K562 (cell line): ENCODE data around the gene NSMF. TPM values are rescaled to one million over a fixed set of nuclear protein-coding genes. Genes with fewer than 3 reads are reported as not detected.

Source experiments
- ATAC-seq: fragments of 200-7000 bp; cut with Tn5 transposase; 3 replicates; pipeline ENCODE4 v1.9.1; 2020; ENCODE audit warnings: moderate library complexity
- BruUV-seq: library from RNA; stranded (reverse); fragments of 400-500 nt; replicated peaks from 2 replicates; lab custom pipeline; 2021; lab: Mats Ljungman, UMichigan
- CTCF ChIA-PET: fragments of 300-600 bp; formaldehyde crosslinking; extraction: SDS; loops from one replicate; lab custom pipeline; 2021; ENCODE audit warnings: low intra/inter-chr PET ratio; lab: Yijun Ruan, JAX
- POLR2A ChIA-PET: fragments of 300-600, 350-650 bp; sonication (Branson Sonifier 250); formaldehyde crosslinking; extraction: SDS; loops from one replicate; lab custom pipeline; 2021; ENCODE audit warnings: antibody characterized with exemption, inconsistent platforms; lab: Yijun Ruan, JAX
- DNase-seq, 4 experiments: peaks; one replicate each; pipeline versions ENCODE4 v3.0.0 to v3.0.0-alpha.2; 2011 to 2018; ENCODE audit warnings: low spot score in 3 of 4, mixed read lengths in 3 of 4; ENCODE audit errors: extremely low read depth in 1 of 4
- FAIRE-seq: peaks from 2 replicates; lab custom pipeline; 2011; peaks lifted over from hg19 to GRCh38; lab: Jason Lieb, UNC
- H2AFZ ChIP-seq: 2 replicates; pipeline ENCODE4 v1.6.0; 2011; ENCODE audit warnings: low read depth, low read length, control low read depth, inconsistent platforms
- H3K27ac ChIP-seq: fragments of 200-600 bp; 3 replicates; pipeline ENCODE4 v1.8.0; 2011; ENCODE audit warnings: low read depth, mild to moderate bottlenecking, control low read depth, inconsistent platforms, low read length, moderate library complexity, mixed read lengths; ENCODE audit errors: extremely low read depth
- H3K27me3 ChIP-seq, 2 experiments: fragments of 300-600 bp in 1 of 2; 2 replicates in 1 of 2; 3 replicates in 1 of 2; pipeline versions ENCODE4 v1.6.0 to v1.8.0; 2011; ENCODE audit warnings: inconsistent platforms in 2 of 2, low read length in 2 of 2, mild to moderate bottlenecking in 1 of 2, mixed read lengths in 1 of 2, moderate library complexity in 1 of 2; ENCODE audit not compliant: control insufficient read depth in 2 of 2, insufficient read depth in 2 of 2
- H3K36me3 ChIP-seq: fragments of 300-600 bp; 3 replicates; pipeline ENCODE4 v1.8.0; 2011; ENCODE audit warnings: mild to moderate bottlenecking, low read length, inconsistent platforms; ENCODE audit not compliant: control insufficient read depth, insufficient read depth
- H3K4me1 ChIP-seq, 2 experiments: fragments of 200-600 bp in 1 of 2; replicated peaks in 1 of 2; 2 replicates in 1 of 2; 3 replicates in 1 of 2; pipeline versions ENCODE4 v1.5.1 to v1.8.0; 2011; ENCODE audit warnings: inconsistent platforms in 2 of 2, low read length in 2 of 2, mild to moderate bottlenecking in 1 of 2, mixed read lengths in 1 of 2, moderate library complexity in 1 of 2; ENCODE audit not compliant: control insufficient read depth in 2 of 2, insufficient read depth in 2 of 2
- H3K4me2 ChIP-seq: 2 replicates; pipeline ENCODE4 v1.6.1; 2011; ENCODE audit warnings: low read length, control low read depth, inconsistent platforms, mixed read lengths; ENCODE audit not compliant: insufficient read depth
- H3K4me3 ChIP-seq: fragments of 200-600 bp; sonication (generic), shearing (Covaris generic); 2 replicates; pipeline ENCODE4 v1.5.1; 2016; ENCODE audit warnings: control low read depth, inconsistent platforms
- H3K79me2 ChIP-seq: fragments of 200-600 bp; 3 replicates; pipeline ENCODE4 v1.8.0; 2011; ENCODE audit warnings: low read length, inconsistent platforms; ENCODE audit not compliant: control insufficient read depth, insufficient read depth
- H3K9ac ChIP-seq, 2 experiments: 2 replicates each; pipeline versions ENCODE4 v1.6.0 to v1.6.1; 2011; ENCODE audit warnings: low read depth in 2 of 2, low read length in 2 of 2, control low read depth in 1 of 2, inconsistent platforms in 1 of 2, mild to moderate bottlenecking in 1 of 2, mixed read lengths in 1 of 2; ENCODE audit not compliant: insufficient read depth in 1 of 2
- H3K9me1 ChIP-seq: one replicate; pipeline ENCODE4 v1.6.0; 2011; ENCODE audit warnings: inconsistent platforms, mild to moderate bottlenecking, low read length, moderate library complexity; ENCODE audit not compliant: control insufficient read depth, insufficient read depth
- H3K9me3 ChIP-seq: replicated peaks from 2 replicates; pipeline ENCODE4 v1.5.1; 2011; ENCODE audit warnings: low read depth, low read length, inconsistent platforms; ENCODE audit not compliant: control insufficient read depth, insufficient read depth
- H4K20me1 ChIP-seq: replicated peaks from 2 replicates; pipeline ENCODE4 v1.6.1; 2011; ENCODE audit warnings: low read length, inconsistent platforms, mixed read lengths; ENCODE audit not compliant: control insufficient read depth, insufficient read depth
- FOXJ3 ChIP-seq: sonication (generic); formaldehyde crosslinking; IDR thresholded peaks from 2 replicates; pipeline ENCODE4 v1.4.0; 2020; ENCODE audit warnings: mild to moderate bottlenecking, missing genetic modification reagents
- MBD1 ChIP-seq: fragments of 250-450 bp; sonication (Bioruptor Pico); IDR thresholded peaks from 2 replicates; pipeline ENCODE4 v1.8.0; 2022; ENCODE audit warnings: inconsistent platforms
- SMAD4 ChIP-seq: fragments of 250-450 bp; sonication (Bioruptor Pico); conservative IDR thresholded peaks from 2 replicates; pipeline ENCODE4 v1.8.0; 2021; ENCODE audit warnings: inconsistent platforms, mild to moderate bottlenecking, moderate library complexity
- THRAP3 ChIP-seq: fragments of 450-650 bp; IDR thresholded peaks from 2 replicates; pipeline ENCODE4 v1.6.1; 2016; ENCODE audit warnings: mild to moderate bottlenecking, inconsistent platforms, borderline replicate concordance
- U2AF1 ChIP-seq: fragments of 200-400 bp; formaldehyde crosslinking; optimal IDR thresholded peaks from 2 replicates; pipeline ENCODE3; 2017; ENCODE audit warnings: mild to moderate bottlenecking, low read depth, low read length, moderate library complexity
- ZNF699 ChIP-seq: fragments of 250-450 bp; sonication (Bioruptor Pico); IDR thresholded peaks from 2 replicates; pipeline ENCODE4 v1.8.0; 2021; ENCODE audit warnings: mild to moderate bottlenecking, moderate library complexity; ENCODE audit not compliant: insufficient replicate concordance
- WGBS: fragments of 100-300 bp; shearing (Covaris generic); methylation state at CpG from one replicate; pipeline ENCODE4 v1.1.6; 2016; ENCODE audit warnings: low coverage, mixed read lengths; ENCODE audit not compliant: insufficient coverage; ENCODE audit errors: missing lambda C conversion rate; 5-methylcytosine and 5-hydroxymethylcytosine counted together
- in situ Hi-C: fragments of 300-500 bp; cut with MboI; formaldehyde crosslinking; loops from 4 replicates; pipeline ENCODE4 v1.15.0; 2018; ENCODE audit warnings: inconsistent platforms, mixed read lengths
- intact Hi-C: fragments of 100-400 bp; cut with micrococcal nuclease; formaldehyde crosslinking; loops from 2 replicates; pipeline ENCODE4 v1.14.2; 2022
- polyA plus RNA-seq, 8 experiments: library from polyadenylated mRNA; depleted of rRNA in 4 of 8; stranded (reverse) in 5 of 8; unstranded in 3 of 8; fragments of >200 nt; fragmentation: Nextera tagmentation in 2 of 8; fragmentation: Illumina TruSeq in 1 of 8; extraction: Ambion mirVana in 2 of 8; extraction: Trizol in 1 of 8; gene quantifications; 2 replicates each; pipeline versions ENCODE4 v1.2.1 to v1.2.3, GENCODE V29; 2011 to 2014; ENCODE audit warnings: inconsistent platforms in 1 of 8, missing spikeins in 1 of 8
- total RNA-seq, 7 experiments: library from RNA; depleted of rRNA in 6 of 7; stranded (reverse); fragments of >200 nt in 6 of 7; fragmentation: Illumina TruSeq in 2 of 7; extraction: Trizol in 2 of 7; gene quantifications; 2 replicates each; pipeline versions ENCODE4 v1.2.1 to v1.2.3, GENCODE V29; 2011 to 2021; ENCODE audit warnings: low replicate concordance in 1 of 7

NSMF gene
- total and polyA plus RNA-seq, 9 of the 15 experiments (the other 6 are each of a cell fraction or from before 2014, with no cell fraction given): 0.20 to 82.7 (median 29.3) TPM

GRCh38 chr9:137478613-137478961 lies 19.5 kb upstream of the NSMF start:
- Histone ChIP-seq H4K20me1 (no peaks in the 10 kb centered on the region), H3K9ac (no peak overlapping the region; a peak in 2 of 4 replicates), H3K79me2 (no peaks in the 10 kb centered on the region), H3K27ac (no peak overlapping the region), H3K9me3 (peaks cover 8% of the 10 kb centered on the region), H3K27me3 (no peaks in the 10 kb centered on the region), H3K4me3 (no peak overlapping the region), H3K4me1 (peaks cover 11 to 56% of the 10 kb centered on the region in 2 experiments), H3K36me3 (no peaks in the 10 kb centered on the region), H3K4me2 (no peak overlapping the region), H2AFZ (no peak overlapping the region), H3K9me1 (no peaks in the 10 kb centered on the region)
- TF ChIP-seq SMAD4 (no peak), FOXJ3 (CRISPR knock-in tag) (no peak), THRAP3 (no peak), U2AF1 (no peak), MBD1 (no peak), ZNF699 (CRISPR knock-in tag) (no peak)
- in situ Hi-C loops: no loop called here
- 43% methylated on average over 9 of the region's 11 CpGs for WGBS
- no TSS peak for BruUV-seq
- ATAC-seq (no peak), DNase-seq (no peak), FAIRE-seq (no peak)
- ChIA-PET CTCF (no interaction called here), POLR2A (interaction anchor here (0.5 to 1.5 kb wide), 3 partner anchors 9 to 101 kb away, joined by 4 to 5 read pairs (median 4); no protein-coding TSS in a partner anchor)
- intact Hi-C loops: no loop called here
